GM23248 (cell line): Measurements from ENCODE around the gene C19orf18. TPM values are rescaled to one million over a fixed set of nuclear protein-coding genes. Genes with fewer than 3 reads are reported as not detected.

Source experiments
- DNase-seq: peaks from one replicate; pipeline ENCODE4 v3.0.0-alpha.2; 2015
- H2AFZ ChIP-seq: fragments of 200-600 bp; sonication (generic); 2 replicates; pipeline ENCODE4 v1.6.1; 2016; ENCODE audit warnings: antibody characterized with exemption
- H3F3A ChIP-seq: fragments of 200-600 bp; sonication (generic); 2 replicates; pipeline ENCODE4 v1.6.1; 2016; ENCODE audit warnings: mild to moderate bottlenecking, antibody characterized with exemption, mixed run types; ENCODE audit not compliant: insufficient read depth
- H3K27ac ChIP-seq: fragments of 200-600 bp; sonication (generic); 2 replicates; pipeline ENCODE4 v1.5.1; 2016; ENCODE audit warnings: mild to moderate bottlenecking
- H3K27me3 ChIP-seq: fragments of 200-600 bp; sonication (generic); replicated peaks from 2 replicates; pipeline ENCODE4 v1.6.1; 2016; ENCODE audit warnings: mild to moderate bottlenecking; ENCODE audit not compliant: insufficient read depth
- H3K36me3 ChIP-seq: fragments of 200-600 bp; sonication (generic); 2 replicates; pipeline ENCODE4 v1.6.1; 2016; ENCODE audit warnings: low read depth, mild to moderate bottlenecking
- H3K4me1 ChIP-seq: fragments of 200-600 bp; sonication (generic); 2 replicates; pipeline ENCODE4 v1.6.1; 2016; ENCODE audit warnings: mild to moderate bottlenecking; ENCODE audit not compliant: insufficient read depth
- H3K4me2 ChIP-seq: fragments of 200-600 bp; sonication (generic); one replicate; pipeline ENCODE4 v1.6.1; 2016; ENCODE audit warnings: mild to moderate bottlenecking; ENCODE audit not compliant: unreplicated experiment
- H3K4me3 ChIP-seq: fragments of 200-600 bp; sonication (generic); 2 replicates; pipeline ENCODE4 v1.5.1; 2016; ENCODE audit warnings: mild to moderate bottlenecking
- H3K79me2 ChIP-seq: fragments of 200-600 bp; sonication (generic); 2 replicates; pipeline ENCODE4 v1.6.1; 2016; ENCODE audit warnings: mild to moderate bottlenecking; ENCODE audit not compliant: insufficient read depth
- H3K9ac ChIP-seq: fragments of 200-600 bp; sonication (generic); 2 replicates; pipeline ENCODE4 v1.6.1; 2016; ENCODE audit warnings: mild to moderate bottlenecking
- H3K9me2 ChIP-seq: fragments of 200-600 bp; sonication (generic); 2 replicates; pipeline ENCODE4 v1.6.1; 2016; ENCODE audit warnings: mixed run types, mild to moderate bottlenecking, moderate library complexity; ENCODE audit not compliant: insufficient read depth
- H3K9me3 ChIP-seq: fragments of 200-600 bp; sonication (generic); one replicate; pipeline ENCODE4 v1.6.1; 2017; ENCODE audit warnings: low read depth
- H4K20me1 ChIP-seq: fragments of 200-600 bp; sonication (generic); 2 replicates; pipeline ENCODE4 v1.6.0; 2016; ENCODE audit not compliant: insufficient read depth
- EZH2 ChIP-seq: fragments of 200-600 bp; sonication (generic); IDR thresholded peaks from 2 replicates; pipeline ENCODE4 v1.6.1; 2018; ENCODE audit warnings: antibody characterized with exemption, mild to moderate bottlenecking; ENCODE audit not compliant: insufficient read depth, poor library complexity, severe bottlenecking
- EZH2phosphoT487 ChIP-seq: fragments of 200-600 bp; sonication (generic); IDR thresholded peaks from 2 replicates; pipeline ENCODE4 v1.6.1; 2018; ENCODE audit warnings: antibody characterized with exemption, moderate library complexity, mild to moderate bottlenecking, low read depth; ENCODE audit not compliant: insufficient read depth
- WGBS, 2 experiments: methylation state at CpG; one replicate each; pipeline ENCODE4 v1.1.6; 2015 to 2017; ENCODE audit warnings: low lambda C conversion rate in 2 of 2, low coverage in 1 of 2; ENCODE audit errors: missing lambda C conversion rate in 2 of 2; 5-methylcytosine and 5-hydroxymethylcytosine counted together
- in situ Hi-C: fragments of 300-500 bp; cut with MboI; formaldehyde crosslinking; loops from 2 replicates; pipeline ENCODE4 v1.15.0; 2020
- polyA plus RNA-seq: library from polyadenylated mRNA; unstranded; fragments of >200 nt; fragmentation: Nextera tagmentation; extraction: Ambion mirVana; gene quantifications from 2 replicates; pipeline ENCODE4 v1.2.1, GENCODE V29; 2016
- total RNA-seq: library from RNA; depleted of rRNA; stranded (reverse); fragments of >200 nt; shearing (Covaris generic); gene quantifications from 2 replicates; pipeline ENCODE4 v1.2.3, GENCODE V29; 2014

The C19orf18 gene
- total and polyA plus RNA-seq, 2 experiments from 2014 or later: 1.0 TPM; not detected in 1

DNA sequence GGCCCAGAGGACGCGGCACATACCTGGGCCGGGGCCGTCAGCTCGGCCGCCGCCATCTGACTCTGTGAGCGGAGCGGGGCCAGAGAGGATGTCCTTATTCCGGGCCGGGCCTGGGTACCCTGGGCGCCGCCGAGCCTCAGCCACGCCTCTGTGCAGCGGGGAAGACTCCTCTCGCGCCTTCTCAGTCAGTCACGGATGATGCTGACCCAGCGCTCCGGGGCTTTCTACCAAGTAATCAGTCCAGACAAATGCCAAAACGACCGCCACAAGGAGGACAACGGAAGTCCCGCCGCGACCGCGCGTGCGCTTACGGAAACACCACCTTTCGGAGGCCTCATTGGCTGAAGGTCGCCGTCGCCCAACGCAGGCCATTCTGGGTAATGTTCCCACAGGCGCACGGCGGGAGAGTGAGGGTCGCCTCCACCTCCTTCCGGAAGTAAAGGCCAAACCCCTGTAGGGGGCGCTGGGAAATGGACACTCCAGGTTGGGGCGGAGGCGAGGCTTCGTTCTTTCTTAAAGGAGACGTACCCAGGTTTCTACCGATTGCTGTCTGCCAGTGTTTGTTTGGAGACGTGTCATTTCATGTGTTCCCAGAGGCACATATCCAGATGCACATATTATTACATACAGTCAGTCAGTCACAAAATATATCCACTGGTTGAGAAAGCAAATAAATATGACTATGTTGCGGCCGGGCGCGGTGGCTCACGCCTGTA lies 26.8 kb downstream of the C19orf18 start, which contains the start of gene ZNF256:
Gene ZNF256, minus strand, starts transcription at position 288 of the 716 bp plus-strand sequence. Its CDS starts 232 bp downstream, at position 56.
- in situ Hi-C loops: no loop called here
- 6 to 7% methylated on average over 40 to 51 of the region's 54 CpGs for WGBS, 2 experiments
- peak; percentile 97 for DNase-seq

DNA sequence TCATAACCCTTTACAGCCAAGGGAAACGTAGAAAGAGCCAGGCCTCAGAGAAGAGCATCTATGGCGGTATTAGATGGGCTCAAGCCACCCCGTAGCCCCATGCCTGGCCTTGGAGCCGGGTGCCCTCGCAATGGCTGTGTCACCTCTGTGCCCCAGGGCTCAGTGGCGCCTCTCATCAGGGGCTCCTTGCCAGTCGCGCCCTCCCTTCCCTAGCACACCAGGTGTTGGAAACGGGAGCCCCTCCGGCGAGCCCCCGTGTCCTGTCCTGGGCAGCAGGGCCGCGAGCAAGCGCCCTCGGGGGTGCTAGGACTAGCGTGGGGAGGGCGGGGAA lies 27.3 kb downstream of the C19orf18 start:
- no peaks in the 10 kb centered on the region for H3F3A ChIP-seq
- no peaks in the 10 kb centered on the region for H3K9me3 ChIP-seq
- peak overlapping the region; percentile 96 for H3K9ac ChIP-seq
- H3K36me3 ChIP-seq: peaks cover 14% of the 10 kb centered on the region
- H3K79me2 ChIP-seq: peaks cover 55% of the 10 kb centered on the region
- H3K4me3 ChIP-seq: peak overlapping the region; percentile 93
- no peak for TF ChIP-seq EZH2
- TF ChIP-seq EZH2phosphoT487: no peak
- no peaks in the 10 kb centered on the region for H3K27me3 ChIP-seq
- peak; percentile 42 for DNase-seq
- H3K4me1 ChIP-seq: peaks cover 8% of the 10 kb centered on the region; the same call in 1 of the 2 replicates
- peak overlapping the region; percentile 89 for H3K4me2 ChIP-seq
- H3K9me2 ChIP-seq: no peaks in the 10 kb centered on the region
- H3K27ac ChIP-seq: peak overlapping the region; percentile 73
- in situ Hi-C loops: no loop called here
- peak overlapping the region; percentile 98 for H2AFZ ChIP-seq
- WGBS, 2 experiments: 1 to 2% methylated on average over 15 to 17 of the region's 18 CpGs
- H4K20me1 ChIP-seq: no peaks in the 10 kb centered on the region

More for the DNA sequence above, 26.8 kb downstream of the C19orf18 start, which contains the start of gene ZNF256:
- peak within 1 kb of the TSS; percentile 98 for H2AFZ ChIP-seq
- H3K79me2 ChIP-seq: peaks cover 50% of the 10 kb centered on the region
- no peaks in the 10 kb centered on the region for H3K27me3 ChIP-seq
- no peak for TF ChIP-seq EZH2
- no peak for TF ChIP-seq EZH2phosphoT487
- H3F3A ChIP-seq: no peaks in the 10 kb centered on the region
- H3K4me3 ChIP-seq: peak within 1 kb of the TSS; percentile 93
- H3K36me3 ChIP-seq: peaks cover 8% of the 10 kb centered on the region
- peak within 1 kb of the TSS; percentile 89 for H3K4me2 ChIP-seq
- H4K20me1 ChIP-seq: no peaks in the 10 kb centered on the region
- peak within 1 kb of the TSS; percentile 96 for H3K9ac ChIP-seq
- H3K9me3 ChIP-seq: no peaks in the 10 kb centered on the region
- H3K27ac ChIP-seq: peak within 1 kb of the TSS; percentile 73
- peaks cover 8% of the 10 kb centered on the region; the same call in 1 of the 2 replicates for H3K4me1 ChIP-seq
- no peaks in the 10 kb centered on the region for H3K9me2 ChIP-seq

DNA sequence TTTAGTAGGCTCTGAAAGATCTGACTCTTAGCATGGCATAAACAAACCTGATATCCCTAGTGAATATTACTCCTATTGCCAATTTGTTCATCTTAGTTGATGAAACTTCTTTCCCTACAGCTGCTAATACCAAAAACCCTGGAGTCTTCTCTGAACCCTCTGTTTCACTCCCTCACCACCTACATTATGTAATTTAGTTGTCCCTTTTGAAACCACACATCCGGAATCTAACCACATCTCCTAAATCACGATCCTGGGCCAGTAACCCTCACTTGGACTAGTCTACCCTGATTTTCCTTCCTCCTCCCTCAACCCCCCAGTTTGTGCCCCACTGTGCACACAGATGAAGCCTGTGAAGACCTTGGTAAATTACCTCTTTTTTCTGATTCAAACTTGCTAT lies 28.0 kb downstream of the C19orf18 start:
- in situ Hi-C loops: no loop called here
- Histone ChIP-seq H3K27ac (no peak overlapping the region), H2AFZ (no peak overlapping the region), H3K36me3 (peaks cover 21% of the 10 kb centered on the region), H3K9ac (peak overlapping the region; percentile 96), H3K27me3 (no peaks in the 10 kb centered on the region), H4K20me1 (no peaks in the 10 kb centered on the region), H3K79me2 (peaks cover 59% of the 10 kb centered on the region), H3K4me3 (peak overlapping the region; percentile 93), H3K4me2 (peak overlapping the region; percentile 89), H3K4me1 (peaks cover 8% of the 10 kb centered on the region; the same call in 1 of the 2 replicates), H3K9me3 (peaks cover 3% of the 10 kb centered on the region), H3F3A (no peaks in the 10 kb centered on the region), H3K9me2 (no peaks in the 10 kb centered on the region)
- no peak for DNase-seq
- WGBS, 2 experiments: 73 to 86% methylated on average over 2 of the region's 2 CpGs
- no peak for TF ChIP-seq EZH2phosphoT487
- no peak for TF ChIP-seq EZH2

GRCh38 chr19:57941593-57941992 lies 32.7 kb downstream of the C19orf18 start:
- Histone ChIP-seq H3K36me3 (peaks cover 32% of the 10 kb centered on the region), H3K4me1 (peaks cover 5% of the 10 kb centered on the region; the same call in 1 of the 2 replicates), H3K4me3 (no peak overlapping the region), H3K79me2 (peaks cover 66% of the 10 kb centered on the region), H3K27ac (no peak overlapping the region), H3K27me3 (no peaks in the 10 kb centered on the region), H3K4me2 (no peak overlapping the region), H3K9ac (no peak overlapping the region), H3F3A (0 out of 2 replicates have a peak, but pooled peaks cover under 1% of the 10 kb centered on the region), H4K20me1 (no peaks in the 10 kb centered on the region), H3K9me2 (no peaks in the 10 kb centered on the region), H3K9me3 (peaks cover 4% of the 10 kb centered on the region), H2AFZ (no peak overlapping the region)
- DNase-seq: no peak
- TF ChIP-seq EZH2 (no peak), EZH2phosphoT487 (no peak)
- in situ Hi-C loops: no loop called here
- WGBS, 2 experiments: 98 to 100% methylated on average over 3 of the region's 3 CpGs
